DMS79 treated with DMSO at 0.1 percent for 48 hours (cell line): ENCODE results near the gene LAMA5.

ENCODE experiments used
- DNase-seq: peaks from one replicate; lab custom pipeline; 2025; lab: John Stamatoyannopoulos, UW

LAMA5 gene

DNA sequence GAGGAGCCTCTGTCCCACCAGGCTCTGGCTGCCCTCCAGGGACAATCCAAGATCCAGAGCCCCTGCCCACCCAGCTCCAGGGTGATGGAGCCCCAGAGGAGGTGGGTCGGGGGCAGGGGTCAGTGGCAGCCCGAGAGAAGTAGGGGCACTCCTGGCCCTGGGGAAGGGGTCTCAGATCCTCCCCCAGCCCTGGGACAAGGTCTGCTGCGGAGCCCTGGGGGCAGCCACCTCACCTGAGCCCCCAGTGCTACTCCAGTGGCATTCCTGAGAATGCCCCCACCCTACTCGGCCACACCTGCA, 2.7 kb upstream of the LAMA5 start:
- no peak for DNase-seq

DNA sequence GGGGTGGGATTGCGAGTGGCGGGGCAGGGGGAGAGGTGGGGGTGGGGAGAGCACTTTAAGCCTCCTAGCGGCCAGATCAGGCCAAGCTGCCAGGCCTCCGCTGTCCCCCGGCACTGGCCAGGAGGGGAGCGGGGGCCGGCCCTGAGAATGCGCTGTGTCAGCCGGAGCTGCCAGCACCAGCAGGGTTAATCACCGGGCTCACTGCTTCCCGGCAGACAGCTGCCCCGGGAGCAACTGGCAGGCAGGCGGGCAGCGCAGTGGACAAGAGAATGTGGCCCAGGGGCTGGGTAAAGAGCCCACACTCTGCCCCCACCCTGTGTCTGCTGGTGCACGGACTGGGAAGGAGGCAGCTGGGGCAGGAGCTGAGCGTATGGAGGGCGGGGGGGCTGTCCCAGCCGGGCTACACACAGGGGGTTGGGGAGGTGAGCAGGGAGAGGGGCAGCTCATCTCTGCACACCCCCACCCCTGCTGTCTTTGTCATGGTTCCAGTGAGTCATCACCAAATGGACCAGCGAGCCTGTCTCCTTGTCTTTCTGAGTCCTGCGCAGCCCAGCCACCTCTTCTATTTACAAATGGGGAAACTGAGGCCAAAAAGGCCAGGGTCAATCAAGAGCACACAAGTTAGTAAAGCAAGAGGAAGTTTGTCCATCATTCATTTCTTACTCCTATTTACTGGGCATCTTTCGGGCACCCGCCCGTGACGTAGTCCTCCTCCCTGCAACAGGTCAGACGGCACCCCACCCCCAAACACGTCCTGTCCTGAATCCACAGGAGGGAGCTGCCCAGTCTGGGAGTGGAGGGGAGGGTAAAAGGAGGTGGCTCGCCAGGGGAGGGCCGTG, 2.1 kb upstream of the LAMA5 start:
- DNase-seq, result no peak

DNA sequence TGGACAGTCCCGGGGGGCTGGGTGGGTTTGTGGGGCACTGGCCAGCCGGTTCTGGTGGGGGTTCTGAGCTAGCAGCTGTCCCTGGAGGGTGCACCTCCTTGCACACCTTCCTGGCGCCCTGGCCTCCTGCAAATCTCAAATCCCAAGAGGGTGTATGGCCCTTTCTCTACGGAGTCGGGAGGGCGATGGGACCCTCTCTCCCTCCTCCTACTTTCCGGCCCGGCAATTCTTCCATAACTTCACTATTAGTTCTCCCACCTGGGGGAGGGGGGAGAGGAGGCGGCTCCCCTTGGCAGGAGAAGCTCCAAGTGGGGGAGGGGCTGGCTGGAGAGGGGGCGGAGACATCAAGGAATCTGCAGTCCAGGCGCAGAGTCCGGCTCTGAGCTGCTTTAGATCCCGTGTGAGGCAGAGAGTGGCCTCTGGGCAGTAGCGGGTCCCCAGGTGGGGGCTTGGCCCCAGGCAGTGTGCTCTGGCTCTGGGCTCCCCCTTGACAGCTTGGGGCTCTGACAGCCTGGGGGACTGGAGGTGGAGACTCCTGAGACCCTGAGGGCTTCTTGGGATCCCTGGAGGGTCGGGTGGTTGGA, 1.4 kb upstream of the LAMA5 start:
- DNase-seq, result peak; percentile 25

DNA sequence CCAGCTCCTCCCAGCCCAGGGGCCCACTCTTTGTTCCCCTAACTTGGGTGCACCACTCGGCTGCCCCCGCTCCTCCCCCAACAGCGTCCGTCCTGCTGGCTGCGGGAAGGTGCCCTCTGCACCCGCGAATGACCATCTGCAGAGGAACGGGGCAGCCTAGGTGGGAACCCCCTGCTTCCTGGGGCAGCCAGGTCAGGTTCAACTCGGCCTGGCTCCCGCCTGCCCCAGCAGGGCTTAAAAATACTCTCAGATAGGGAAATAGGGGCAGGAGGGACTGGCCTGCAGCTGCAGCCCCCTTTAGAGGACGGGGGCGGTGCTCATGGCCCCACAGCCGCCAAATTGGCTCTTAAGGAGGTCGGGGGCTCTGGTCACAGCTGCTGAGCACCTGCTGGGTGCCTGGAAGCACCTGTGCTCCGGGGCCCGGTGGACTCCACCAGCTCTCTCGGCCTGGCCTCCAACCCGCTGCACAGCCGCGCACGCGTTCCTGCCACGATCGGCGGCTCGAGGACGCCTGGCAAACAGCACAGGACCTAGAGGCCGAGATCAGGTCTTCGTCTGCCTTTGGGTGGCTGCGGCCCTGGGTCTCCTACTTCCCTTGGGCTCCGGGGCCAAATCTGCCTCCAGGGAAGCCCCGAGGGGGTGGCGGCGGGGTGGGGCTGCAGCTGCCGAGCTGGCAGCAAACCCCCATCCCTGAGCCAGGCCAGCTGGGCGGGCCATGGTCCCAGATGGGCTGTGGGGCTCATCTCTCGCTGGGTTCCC, 700 bp upstream of the LAMA5 start:
- peak; percentile 51 for DNase-seq

DNA sequence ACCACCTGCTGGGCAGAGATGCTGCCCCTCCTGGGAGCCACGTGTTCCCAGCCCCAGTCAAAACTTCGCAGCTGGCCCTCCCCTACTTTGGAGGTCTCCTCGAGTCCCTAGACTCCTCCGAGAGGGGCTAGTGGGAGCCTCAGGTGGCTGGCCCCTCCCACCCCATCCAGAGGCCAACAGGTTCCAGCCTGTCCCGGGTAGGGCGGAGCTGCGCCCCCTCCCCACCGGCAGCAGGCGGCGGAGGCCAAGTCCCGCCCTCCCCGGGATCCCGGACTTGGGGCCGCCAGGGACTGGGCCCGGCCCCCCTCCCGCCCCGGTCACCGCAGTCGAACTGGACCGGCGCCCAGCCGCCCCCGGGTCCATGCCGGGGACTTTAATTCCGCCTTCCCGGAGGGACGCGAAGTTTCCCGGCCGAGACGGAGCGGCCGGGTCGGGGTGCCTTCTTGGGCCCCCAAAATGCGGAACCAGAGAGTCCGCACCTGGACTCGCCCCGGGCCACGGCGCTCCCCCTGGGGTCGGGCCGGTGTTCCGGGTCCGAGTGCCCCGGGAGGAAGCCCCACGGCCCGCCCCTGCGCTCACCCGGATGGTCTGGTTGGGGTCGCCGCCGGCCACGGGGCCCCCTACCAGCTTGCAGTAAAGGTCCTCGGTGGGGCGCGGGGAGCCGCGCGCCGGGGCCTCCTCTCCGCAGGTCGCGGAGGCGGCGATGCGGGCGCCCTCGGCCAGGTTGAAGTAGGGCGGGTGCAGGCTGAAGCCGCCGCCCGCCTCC, 559 bp downstream of the LAMA5 start:
- DNase-seq, result peak; percentile 62

DNA sequence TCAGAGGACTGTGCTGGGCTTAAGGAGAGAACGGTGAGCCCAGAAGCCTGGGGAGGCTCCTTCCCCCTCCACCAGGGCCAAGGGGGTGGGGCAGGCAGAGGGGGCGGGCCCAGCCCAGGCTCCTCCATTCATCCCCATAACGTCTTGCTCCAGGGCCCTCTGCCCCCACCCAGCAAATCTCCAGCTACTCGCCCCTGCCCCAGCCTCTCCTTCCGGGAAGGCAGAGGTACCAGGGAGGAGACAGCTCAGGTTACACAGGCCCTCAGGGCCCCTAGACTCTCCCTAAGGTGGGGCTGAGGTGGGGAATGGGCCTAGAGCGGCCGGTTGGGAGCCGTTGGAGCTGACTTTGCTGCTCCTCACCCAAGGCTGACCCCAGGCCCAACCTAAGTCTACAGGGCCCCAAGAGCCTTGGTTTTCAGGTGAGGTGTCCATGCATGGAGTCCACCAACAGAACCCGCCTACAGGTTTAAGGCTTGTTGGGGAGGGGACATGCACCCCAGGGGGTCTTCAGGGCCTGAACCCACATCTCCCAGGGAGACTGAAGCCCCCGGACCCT, 1.2 kb downstream of the LAMA5 start:
- DNase-seq, result peak; percentile 53

DNA sequence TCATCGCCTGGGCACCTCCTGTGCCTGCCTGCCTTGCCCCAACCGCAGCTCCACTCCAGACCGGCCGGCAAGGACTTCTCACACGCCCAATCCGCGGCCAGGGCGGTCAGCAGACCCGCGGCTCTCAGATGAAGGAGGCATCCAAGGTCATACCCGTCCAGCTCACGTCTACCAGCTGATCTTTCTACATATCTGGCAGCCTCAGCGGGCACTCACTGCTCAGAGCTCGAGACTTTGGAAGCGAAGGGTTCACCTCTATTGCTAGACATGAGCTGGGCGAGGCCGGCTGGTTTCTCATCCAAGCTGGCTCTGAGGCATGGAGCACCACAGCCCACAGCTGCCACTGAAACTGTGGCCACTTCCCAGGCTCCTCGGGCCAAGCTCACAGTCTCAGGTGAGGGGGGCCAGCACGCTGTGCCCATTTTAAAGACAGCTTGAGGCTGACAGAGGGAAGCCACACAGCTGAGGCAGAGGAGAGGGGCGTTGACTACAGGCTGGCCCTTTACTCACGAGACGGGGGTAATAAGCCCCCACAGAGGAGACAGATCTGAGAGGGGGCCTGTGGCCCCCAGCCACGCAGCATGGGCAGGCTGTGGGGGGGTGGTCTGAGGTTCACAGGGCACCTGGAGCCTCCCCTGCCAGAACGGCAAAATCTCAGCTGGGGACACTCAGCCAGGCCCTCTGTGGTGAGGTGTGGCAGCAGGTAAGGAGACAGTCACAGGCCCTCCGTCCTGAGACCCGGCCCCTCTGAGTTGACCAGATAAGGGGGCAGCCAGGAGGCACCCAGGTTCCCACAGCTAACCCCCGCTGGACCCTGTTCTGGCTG, 2.0 kb downstream of the LAMA5 start:
- DNase-seq, result no peak

DNA sequence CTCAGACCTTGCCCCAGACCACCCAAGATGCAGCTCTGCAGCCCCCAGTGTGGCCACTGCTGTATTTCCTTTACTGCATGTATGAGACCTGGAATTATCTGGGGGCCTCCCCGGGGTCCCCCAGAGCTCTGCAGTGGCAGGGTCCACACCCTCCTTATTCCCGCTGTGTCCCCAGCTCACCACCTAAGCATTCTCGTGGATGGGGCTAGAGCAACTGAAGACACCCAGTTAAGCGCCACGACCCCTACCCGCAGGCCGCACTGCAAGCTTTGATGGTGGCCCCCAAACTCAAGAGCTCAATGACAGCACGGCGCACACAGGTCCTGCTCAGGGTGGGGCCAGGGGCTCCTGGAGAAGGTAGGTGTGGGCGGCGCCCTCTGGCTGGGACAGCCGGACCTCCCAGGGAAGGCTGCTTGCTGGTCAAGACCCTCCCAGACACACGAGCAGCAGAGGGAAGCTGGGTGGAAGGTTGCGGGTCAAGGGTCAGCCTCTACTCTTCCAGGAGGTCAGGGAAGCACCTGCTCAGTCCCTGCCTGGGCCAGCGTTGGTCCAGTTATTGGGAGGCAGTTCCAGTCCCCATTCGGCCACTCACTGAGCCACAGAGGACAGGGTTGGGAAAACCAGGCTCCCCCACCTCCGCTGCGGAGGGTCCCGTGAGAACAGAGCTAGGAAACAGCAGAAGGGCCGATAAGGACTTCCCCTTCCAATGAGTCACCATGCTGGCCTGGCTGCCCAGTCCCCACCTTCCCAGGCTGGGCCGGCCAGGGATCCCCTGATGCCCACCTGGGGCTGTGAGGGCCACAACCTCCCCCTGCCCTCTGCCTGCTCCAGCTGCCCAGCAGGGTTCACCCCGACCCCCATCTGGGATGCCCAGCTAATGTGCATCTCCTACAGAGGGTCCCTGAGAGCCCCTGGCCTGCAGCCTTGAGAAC, 2.9 kb downstream of the LAMA5 start:
- no peak for DNase-seq

DNA sequence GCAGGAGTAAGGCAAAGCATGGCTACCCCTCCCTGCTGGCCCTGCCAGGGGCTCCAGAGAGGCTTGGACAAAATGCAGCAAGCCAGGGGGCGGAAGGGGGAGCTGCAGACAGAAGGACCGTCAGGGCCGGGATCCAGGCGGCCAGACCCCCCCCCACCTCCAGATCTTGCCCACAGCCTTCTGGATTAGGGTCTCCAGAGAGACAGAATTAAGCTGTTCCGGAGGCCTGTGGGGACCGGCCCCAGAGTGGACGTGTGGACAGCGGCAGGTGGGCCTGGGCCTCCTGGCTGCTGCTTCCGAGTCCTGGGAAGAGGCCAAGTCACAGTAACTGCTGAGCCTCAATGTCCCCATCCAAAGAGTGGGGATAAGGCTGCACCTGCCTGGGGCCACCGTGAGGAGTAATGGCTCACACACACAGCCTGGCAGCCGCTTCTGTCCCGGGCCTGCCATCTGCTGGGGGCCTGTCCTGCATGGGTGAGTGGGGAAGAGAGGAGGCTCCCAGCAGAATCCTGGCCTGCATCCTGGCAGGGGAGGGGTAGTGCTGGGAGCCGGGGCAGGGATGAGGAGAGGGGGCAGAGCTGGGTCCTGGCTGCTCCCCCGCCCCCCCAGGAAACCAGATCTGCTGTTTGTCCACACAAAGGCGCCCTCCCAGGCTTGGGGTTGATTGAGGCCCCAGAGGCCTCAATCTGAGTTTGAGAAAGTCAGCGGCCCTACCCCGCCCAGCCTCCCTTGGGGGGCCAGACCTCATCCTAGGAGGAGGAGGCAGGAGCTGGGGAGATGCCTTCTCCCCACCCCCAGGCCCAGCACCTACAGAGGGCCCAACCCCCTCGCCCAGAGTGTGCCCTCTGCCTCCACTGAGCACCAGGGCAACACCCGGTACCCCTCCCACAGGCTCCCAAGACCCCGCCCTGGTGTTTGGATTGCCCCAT, 3.9 kb downstream of the LAMA5 start:
- DNase-seq, result no peak

DNA sequence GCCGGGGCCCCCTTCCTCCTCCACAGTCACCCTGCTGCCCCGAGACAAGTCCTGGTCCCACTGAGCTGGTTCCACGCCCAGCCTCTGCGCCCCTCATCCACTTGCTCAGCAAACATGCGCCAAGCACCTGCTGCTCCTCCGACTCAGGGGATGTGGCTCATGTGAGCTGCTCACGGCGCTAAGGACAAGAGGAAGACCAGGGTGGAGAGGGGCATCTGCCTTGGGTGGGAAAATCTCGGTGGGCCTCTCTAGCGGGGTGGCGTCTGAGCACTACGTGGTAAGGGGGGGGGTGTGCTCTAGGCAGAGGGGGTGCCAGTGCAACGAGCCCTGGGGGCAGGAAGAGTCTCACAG, 4.5 kb downstream of the LAMA5 start:
- DNase-seq, result no peak

DNA sequence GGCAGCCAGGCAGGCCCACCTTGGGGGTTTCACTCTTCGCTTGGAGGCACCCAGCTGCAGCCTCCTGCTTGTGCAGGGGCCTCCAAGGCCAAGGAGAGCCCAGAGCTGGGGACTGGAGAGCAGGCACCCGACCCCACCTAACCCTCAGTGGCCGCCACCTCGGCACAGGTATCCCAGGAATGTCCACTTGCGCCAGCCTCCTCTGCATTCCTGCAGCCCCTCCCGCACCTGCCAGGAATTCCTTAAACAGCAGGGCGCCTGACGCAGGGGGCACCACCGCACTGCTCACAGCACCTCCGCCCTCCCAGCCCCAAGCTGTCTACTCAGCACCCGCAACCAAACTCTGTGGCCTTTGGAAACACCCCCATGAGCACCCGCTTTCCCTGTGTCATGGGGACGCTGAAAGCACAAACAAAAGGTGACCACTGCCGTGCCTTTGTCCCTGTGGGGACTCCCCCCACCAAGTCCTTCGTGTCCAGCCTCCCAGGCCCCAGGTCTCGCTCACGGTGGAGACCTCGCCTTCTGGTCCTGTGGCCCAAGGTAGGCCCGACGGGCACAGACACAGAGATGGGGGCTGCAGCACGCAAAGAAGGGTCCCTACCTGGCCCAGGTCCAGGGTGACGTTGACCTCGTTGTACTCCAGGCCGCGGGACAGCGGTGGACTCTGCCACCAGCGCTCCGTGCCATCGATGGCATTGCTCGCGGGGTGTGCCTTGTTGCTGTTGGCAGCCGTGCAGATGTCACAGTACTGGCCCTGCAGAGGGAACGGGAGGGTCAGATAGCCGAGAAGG, 5.1 kb downstream of the LAMA5 start:
- DNase-seq, result no peak

DNA sequence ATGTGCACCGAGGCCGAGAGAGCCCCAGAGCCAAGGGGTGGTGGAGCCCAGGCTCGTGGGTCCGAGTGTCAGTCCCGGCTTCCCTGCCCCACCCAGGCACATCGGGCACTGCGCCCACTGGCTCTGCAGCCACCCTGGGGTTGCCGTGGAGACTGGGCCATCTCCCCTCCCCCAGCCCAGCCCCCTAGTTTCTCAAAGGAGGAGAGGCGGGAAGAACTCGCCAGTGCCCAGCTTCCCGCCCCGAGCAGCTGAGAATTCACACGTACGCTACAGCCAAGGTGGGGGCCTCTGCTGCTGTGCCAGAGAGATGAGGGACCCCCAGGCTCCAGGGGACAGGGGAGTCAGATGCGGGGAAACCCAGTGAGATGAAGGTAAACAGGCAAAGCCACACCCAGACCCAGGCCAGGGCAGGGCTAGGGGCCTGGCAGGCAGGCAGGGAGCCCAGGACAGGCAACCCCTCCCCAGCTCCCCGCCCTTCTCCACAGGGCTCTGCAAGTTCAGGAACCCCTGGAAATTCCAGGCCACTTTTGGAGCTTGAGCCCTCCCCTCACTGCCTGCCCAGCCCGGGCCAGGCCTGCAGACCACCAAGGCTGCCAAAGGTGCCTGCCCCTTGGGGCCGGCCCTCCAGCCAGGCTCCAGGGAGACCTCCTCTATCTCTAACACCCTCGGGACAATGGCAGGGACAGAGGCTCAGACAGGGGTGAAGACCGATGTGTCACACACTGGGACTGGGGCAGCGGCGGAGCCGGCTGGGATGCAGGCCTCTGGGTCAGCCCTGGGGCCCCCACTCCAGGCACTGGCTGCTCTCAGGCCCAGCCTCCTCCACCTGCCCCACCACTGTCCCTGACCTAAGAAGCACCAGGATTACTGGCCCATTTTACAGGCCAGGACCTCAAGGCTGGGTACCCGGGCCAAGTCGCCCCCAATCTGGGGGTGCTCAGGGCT, 6.0 kb downstream of the LAMA5 start:
- no peak for DNase-seq

DNA sequence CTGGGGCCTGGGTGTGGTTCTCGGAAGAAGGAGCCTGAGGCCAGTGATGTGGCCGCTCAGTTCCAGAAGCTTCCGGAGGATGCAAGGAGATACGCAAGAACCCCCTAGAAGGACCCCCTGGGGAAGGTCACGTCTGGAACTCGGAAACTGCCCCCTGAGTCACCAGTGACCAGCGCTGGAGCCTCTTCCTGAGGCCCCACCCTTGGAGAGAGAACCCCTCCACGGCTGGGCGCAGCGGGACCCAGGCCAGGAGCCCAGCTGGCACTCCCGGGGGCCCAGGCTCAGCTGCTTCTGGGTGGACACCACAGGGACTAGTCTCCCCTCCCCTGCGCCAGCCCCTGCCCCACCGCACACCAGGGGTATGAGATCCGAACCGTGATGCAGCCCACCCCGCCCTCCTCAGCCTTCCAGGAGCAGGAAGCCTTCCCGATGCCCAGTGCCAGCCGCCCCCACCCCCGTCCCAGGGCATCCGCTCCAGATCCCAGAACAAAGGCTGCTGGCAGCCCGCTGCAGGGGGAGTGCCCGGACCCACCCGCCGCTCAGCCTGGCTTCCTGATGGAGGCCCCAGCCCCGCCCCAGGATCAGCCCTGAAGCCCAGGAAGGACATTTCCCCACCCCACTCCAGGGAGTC, 7.5 kb downstream of the LAMA5 start:
- DNase-seq, result no peak

DNA sequence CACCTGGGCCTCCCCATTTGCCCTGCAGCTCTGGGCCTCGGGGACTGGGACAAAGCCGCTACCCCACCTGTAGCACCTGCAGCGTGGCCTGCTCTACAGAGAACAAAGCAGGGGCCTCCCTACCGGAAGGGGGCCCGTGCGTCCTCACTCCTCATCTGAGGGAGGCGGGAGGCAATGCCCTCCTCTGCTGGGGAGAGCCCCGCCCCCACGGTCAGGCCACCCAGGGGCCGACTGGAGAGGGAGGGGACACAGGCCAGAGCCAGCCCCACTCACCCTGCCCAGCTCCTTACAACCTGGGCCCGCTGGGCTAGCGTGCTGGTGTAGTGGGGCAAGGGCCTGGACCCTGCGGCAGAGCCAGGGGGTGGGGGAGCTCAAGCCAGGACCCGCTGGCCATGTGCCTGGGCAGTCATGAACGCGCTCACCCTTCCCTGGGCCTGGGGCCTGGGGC, 8.0 kb downstream of the LAMA5 start:
- no peak for DNase-seq

DNA sequence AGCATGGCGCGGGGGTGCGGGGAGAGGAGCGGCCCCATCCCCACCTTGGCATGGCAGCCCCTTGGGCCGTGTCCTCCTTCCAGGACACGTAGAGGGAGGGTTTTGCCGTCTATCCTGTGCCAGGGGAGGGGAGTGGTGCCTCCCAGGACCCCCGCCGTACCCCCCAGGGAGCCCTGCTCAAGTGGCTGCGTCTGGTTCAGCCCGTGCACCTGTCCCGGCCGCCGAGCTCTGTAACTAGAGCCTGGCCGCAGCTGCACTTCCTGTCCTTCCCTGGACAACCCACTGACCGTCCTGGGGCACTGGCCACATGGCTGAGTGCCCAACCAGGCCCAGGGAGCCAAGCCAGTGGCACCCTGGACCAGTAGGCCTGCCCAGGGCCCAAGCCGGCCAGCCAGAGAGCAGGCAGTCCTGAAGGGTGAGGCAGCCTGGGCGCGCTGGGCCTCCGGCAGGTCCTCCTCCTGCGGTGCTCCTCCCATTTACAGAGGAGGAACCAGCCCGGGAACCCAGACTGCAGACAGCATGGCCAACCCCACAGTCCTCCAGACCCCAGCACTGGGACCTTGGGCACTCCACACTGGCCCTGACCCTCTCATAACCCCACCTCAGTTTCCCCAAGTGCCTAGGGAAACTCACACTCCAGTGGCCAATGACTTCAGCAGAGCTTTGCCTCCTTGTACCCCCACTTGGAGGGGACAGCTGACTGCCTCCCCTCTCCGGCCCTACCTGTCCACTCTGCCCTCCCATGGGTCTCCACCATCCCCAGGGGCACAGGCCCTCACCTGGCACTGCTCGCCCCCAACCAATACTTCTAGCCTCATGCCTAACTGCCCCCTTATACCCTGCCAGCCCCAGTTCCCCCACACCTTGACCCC, 8.7 kb downstream of the LAMA5 start:
- no peak for DNase-seq

DNA sequence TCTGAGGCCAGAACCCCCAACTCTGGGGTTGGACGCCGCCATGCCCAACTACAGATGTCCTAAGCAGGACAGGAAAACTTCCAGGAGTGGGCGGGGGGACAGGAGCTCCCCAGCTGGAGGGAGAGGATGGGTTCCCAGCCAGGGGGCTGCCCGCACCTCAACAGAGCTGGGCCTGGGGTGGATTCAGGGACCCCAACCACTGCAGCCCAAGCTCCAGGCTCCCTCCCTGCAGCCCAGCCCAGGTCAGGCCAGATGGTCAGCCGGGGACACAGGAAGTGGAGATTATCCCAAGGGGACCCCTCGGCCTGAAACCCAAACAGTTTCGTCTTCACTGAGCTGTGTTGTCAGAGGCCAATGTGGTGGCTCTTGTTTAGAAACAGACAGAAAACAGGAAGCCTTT, 9.4 kb downstream of the LAMA5 start:
- no peak for DNase-seq
